ENCODE data around the gene PCDHGA11.
"Not testable (repeated sequence)": the region's sequence is repeated elsewhere in the genome, so short reads cannot be mapped to it uniquely, and the experiment has no call there.

PCDHGA11 gene

DNA sequence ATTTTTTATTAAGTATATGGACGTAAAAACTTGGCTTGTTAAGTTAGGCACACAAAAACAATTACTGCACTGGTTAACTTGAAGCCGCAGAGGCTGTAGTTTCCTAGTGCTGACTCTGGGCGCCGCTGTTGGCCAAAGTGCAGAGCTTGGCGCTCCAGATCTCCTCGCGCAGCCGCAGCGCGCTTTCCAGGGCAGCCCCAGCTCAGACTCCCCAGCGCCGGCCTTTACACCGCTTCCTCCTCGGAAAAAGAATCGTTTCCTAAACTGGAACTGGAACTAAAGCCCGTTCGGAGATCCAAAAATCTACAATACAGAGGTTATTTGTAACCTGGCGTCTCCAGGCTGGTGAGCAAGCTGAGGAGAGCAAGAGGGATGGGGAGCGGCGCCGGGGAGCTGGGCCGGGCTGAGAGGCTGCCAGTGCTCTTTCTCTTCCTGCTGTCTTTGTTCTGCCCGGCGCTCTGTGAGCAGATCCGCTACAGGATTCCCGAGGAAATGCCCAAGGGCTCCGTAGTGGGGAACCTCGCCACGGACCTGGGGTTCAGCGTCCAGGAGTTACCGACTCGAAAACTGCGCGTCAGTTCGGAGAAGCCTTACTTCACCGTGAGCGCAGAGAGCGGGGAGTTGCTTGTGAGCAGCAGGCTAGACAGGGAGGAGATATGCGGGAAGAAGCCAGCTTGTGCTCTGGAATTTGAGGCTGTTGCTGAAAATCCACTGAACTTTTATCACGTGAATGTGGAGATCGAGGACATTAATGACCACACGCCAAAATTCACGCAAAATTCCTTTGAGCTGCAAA is 22.9 kb upstream of the PCDHGA11 start, which contains the start of gene PCDHGB5:
Gene PCDHGB5 (plus strand): TSS at position 192 of the 796 bp plus-strand sequence. CDS start 181 bp downstream, at position 373.
- peak; percentile 13 for DNase-seq (ENCODE audit: low read depth)
- H3K4me3 ChIP-seq (ENCODE audit: low read depth, low read length): peak within 1 kb of the TSS; percentile 41

DNA sequence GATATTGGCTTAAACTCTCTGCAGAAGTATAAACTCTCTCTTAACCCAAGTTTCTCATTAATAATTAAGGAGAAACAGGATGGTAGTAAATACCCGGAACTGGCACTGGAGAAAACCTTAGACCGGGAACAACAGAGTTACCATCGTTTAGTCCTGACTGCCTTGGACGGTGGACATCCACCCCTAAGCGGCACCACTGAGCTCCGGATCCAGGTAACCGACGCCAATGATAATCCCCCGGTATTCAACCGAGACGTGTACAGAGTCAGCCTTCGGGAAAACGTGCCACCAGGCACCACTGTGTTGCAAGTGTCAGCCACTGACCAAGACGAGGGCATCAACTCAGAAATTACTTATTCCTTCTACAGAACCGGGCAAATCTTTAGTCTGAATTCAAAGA is 22.2 kb upstream of the PCDHGA11 start:
- DNase-seq (ENCODE audit: low read depth): no peak
- H3K4me3 ChIP-seq (ENCODE audit: low read depth, low read length): peak overlapping the region; percentile 21

DNA sequence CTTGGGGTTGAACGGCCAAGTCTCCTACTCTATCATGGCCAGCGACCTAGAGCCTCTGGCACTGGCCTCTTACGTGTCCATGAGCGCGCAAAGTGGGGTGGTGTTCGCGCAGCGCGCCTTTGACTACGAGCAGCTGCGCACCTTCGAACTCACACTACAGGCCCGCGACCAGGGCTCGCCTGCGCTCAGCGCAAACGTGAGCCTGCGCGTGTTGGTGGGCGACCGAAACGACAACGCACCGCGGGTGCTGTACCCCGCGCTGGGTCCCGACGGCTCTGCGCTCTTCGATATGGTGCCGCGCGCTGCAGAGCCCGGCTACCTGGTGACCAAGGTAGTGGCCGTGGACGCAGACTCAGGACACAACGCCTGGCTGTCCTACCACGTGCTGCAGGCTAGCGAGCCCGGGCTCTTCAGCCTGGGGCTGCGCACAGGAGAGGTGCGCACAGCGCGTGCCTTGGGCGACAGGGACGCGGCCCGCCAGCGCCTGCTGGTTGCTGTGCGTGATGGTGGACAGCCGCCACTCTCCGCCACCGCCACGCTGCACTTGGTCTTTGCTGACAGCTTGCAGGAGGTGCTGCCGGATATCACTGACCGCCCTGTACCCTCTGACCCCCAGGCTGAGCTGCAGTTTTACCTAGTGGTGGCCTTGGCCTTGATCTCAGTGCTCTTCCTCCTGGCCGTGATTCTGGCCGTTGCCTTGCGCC is 21.1 kb upstream of the PCDHGA11 start:
- no peak for DNase-seq (ENCODE audit: low read depth)
- no peak overlapping the region for H3K4me3 ChIP-seq (ENCODE audit: low read depth, low read length)

DNA sequence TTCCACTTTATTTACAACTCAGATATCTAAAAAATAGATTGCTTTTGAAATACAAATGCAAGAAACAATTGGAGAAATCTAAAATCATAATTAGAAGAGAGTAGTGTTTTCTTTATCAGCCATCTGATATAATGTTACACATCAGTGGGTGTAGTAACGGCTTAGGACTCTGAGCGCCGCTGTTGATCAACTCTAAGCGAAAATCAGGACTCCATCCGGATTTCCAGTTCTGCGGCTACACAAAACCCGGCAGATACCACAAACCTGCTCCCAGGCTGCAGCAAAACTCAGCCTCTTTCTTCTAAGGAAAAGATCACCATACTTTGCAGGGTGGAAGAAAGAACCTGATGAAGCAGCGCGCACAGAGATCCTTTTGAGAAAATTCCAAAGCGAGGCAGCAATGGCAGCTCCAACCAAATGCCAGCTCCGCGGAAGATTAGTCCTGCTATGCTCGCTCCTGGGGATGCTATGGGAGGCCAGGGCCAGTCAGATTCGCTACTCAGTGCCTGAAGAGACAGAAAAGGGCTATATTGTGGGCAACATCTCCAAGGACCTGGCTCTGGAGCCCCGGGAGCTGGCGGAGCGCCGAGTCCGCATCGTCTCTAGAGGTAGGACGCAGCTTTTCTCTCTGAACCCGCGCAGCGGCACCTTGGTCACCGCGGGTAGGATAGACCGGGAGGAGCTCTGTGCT is 18.2 kb upstream of the PCDHGA11 start, which contains the start of gene PCDHGA9:
Gene PCDHGA9 (plus strand): TSS at position 226 of the 691 bp plus-strand sequence. CDS start 175 bp downstream, at position 401.
- H3K4me3 ChIP-seq (ENCODE audit: low read depth, low read length): peak within 1 kb of the TSS; percentile 35

DNA sequence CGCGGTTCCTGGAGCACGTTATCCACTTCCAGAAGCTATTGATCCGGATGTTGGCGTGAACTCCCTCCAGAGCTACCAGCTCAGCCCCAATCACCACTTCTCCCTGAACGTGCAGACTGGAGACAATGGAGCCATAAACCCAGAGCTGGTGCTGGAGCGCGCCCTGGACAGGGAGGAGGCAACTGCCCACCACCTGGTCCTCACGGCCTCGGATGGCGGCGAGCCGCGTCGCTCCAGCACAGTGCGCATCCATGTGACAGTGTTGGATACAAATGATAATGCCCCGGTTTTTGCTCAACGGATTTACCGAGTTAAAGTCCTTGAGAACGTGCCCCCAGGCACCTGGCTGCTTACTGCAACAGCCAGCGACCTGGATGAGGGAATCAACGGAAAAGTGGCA is 17.5 kb upstream of the PCDHGA11 start:
- peak overlapping the region; percentile 35 for H3K4me3 ChIP-seq (ENCODE audit: low read depth, low read length)
- DNase-seq (ENCODE audit: low read depth): no peak

More for the DNA sequence above, 18.2 kb upstream of the PCDHGA11 start, which contains the start of gene PCDHGA9:
- no peak for DNase-seq (ENCODE audit: low read depth)

GRCh38 chr5:141407790-141408505 is 12.9 kb upstream of the PCDHGA11 start, which contains the start of gene PCDHGB6:
PCDHGB6 (plus strand) TSS chr5:141408021; CDS start chr5:141408203, 182 bp downstream.
- H3K4me3 ChIP-seq (ENCODE audit: low read depth, low read length): peak within 1 kb of the TSS; percentile 34

GRCh38 chr5:141409598-141410306 is 11.1 kb upstream of the PCDHGA11 start:
- no peak for DNase-seq (ENCODE audit: low read depth)
- no peak overlapping the region for H3K4me3 ChIP-seq (ENCODE audit: low read depth, low read length)

More at GRCh38 chr5:141407790-141408505, 12.9 kb upstream of the PCDHGA11 start, which contains the start of gene PCDHGB6:
- not testable (repeated sequence) for DNase-seq (ENCODE audit: low read depth)

DNA sequence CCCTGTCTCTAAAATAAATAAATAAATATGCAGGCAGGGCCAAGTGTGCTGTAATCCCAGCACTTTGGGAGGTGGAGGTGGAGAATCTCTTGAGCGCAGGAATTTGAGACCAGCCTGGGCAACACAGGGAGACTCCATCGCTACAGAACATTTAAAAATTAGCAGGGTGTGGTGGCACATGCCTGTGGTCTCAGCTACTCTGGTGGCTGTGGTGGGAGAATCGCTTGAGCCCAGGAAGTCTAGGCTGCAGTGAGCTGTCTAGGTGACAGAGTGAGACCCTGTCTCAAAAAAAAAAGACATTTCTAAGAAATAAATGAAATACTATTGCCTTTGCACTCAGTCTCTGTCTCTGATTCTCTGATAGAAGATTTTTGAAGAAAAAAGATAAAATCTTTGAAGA is 9.3 kb upstream of the PCDHGA11 start:
- no peak overlapping the region for H3K4me3 ChIP-seq (ENCODE audit: low read depth, low read length)
- DNase-seq (ENCODE audit: low read depth): no peak

DNA sequence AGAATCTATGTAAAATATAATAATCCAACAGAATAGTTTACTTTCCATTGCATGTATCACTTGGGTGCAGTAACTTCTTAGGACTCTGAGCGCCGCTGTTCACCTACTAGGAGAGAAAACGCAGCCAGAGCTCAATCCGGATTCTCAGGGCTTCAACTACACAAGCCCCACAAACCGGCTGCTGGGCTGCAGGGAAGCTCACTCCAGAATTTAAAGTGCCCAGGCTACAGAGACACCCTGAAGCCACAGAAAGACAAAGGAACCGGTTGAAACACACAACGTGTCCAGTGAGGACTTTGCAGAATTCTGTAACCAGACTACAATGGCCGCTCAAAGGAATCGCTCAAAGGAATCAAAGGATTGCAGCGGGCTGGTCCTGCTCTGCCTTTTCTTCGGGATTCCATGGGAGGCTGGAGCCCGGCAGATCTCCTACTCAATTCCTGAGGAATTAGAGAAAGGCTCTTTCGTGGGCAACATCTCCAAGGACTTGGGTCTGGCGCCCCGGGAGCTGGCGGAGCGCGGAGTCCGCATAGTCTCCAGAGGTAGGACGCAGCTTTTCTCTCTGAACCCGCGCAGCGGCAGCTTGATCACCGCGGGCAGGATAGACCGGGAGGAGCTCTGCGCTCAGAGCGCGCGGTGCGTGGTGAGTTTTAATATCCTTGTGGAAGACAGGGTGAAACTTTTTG is 7.9 kb upstream of the PCDHGA11 start, which contains the start of gene PCDHGA10:
Gene PCDHGA10 (plus strand): TSS at position 134 of the 686 bp plus-strand sequence. CDS start 189 bp downstream, at position 323.
- peak within 1 kb of the TSS; percentile 46 for H3K4me3 ChIP-seq (ENCODE audit: low read depth, low read length)
- DNase-seq (ENCODE audit: low read depth): no peak

- no peak for DNase-seq (ENCODE audit: low read depth)
- H3K4me3 ChIP-seq (ENCODE audit: low read depth, low read length): peak overlapping the region; percentile 46
Measured at GRCh38 chr5:141413540-141414069, 7.2 kb upstream of the PCDHGA11 start.

- not testable (repeated sequence) for H3K4me3 ChIP-seq (ENCODE audit: low read depth, low read length); DNase-seq (ENCODE audit: low read depth)
Measured at GRCh38 chr5:141414548-141415274, 6.1 kb upstream of the PCDHGA11 start.

- H3K4me3 ChIP-seq (ENCODE audit: low read depth, low read length); DNase-seq (ENCODE audit: low read depth): not testable (repeated sequence)
Measured at GRCh38 chr5:141415275-141415618, 5.6 kb upstream of the PCDHGA11 start.

DNA sequence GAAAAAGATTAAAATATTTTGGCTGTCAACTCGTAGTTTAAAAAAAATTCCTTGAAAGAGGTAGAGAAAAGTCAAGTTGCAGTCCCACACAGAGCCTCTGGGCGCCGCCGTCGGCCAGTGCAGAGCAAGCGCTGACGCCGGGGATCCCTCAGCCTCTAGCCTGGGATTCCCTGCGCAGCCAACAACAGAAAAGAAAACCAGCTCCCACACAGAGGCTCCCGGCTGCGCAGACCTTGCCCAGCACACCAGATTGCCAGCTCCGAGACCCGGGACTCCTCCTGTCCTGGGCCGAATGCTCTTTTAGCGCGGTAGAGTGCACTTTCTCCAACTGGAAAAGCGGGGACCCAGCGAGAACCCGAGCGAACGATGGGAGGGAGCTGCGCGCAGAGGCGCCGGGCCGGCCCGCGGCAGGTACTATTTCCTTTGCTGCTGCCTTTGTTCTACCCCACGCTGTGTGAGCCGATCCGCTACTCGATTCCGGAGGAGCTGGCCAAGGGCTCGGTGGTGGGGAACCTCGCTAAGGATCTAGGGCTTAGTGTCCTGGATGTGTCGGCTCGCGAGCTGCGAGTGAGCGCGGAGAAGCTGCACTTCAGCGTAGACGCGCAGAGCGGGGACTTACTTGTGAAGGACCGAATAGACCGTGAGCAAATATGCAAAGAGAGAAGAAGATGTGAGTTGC is 3.2 kb upstream of the PCDHGA11 start, which contains the start of gene PCDHGB7:
Gene PCDHGB7 (plus strand): TSS at position 184 of the 679 bp plus-strand sequence. CDS start 183 bp downstream, at position 367.
- H3K4me3 ChIP-seq (ENCODE audit: low read depth, low read length): peak within 1 kb of the TSS; percentile 48
- DNase-seq (ENCODE audit: low read depth): peak; percentile 57

- no peak overlapping the region for H3K4me3 ChIP-seq (ENCODE audit: low read depth, low read length)
Measured at GRCh38 chr5:141419074-141419880, 1.6 kb upstream of the PCDHGA11 start.

GRCh38 chr5:141421489-141421855 is 621 bp downstream of the PCDHGA11 start:
- H3K4me3 ChIP-seq (ENCODE audit: low read depth, low read length): peak overlapping the region; percentile 60
- no peak for DNase-seq (ENCODE audit: low read depth)

More at GRCh38 chr5:141419074-141419880, 1.6 kb upstream of the PCDHGA11 start:
- DNase-seq (ENCODE audit: low read depth): no peak
